Activated naive CD4-positive, alpha-beta T cell treated with anti-CD3 and anti-CD28 coated beads, Interleukin-2, amount 10 ng/mL, durations not matched to agents 7 days and 5 days (primary cell): ENCODE results near the gene LSM14B.

Experiments used
- CTCF ChIA-PET: fragments of 350-600 bp; sonication (Branson Sonifier 250); formaldehyde crosslinking; loops from one replicate; lab custom pipeline; 2021; ENCODE audit warnings: antibody characterized with exemption; lab: Charles Lee
- DNase-seq: peaks from one replicate; pipeline ENCODE4 v3.0.0-alpha.2; 2020
- H3K27ac Mint-ChIP-seq: one replicate; pipeline ENCODE4 v1.8.0; 2021; ENCODE audit warnings: mild to moderate bottlenecking, moderate library complexity, mixed read lengths
- H3K27me3 Mint-ChIP-seq: one replicate; pipeline ENCODE4 v1.8.0; 2021; ENCODE audit warnings: mild to moderate bottlenecking, mixed read lengths
- H3K36me3 Mint-ChIP-seq: one replicate; pipeline ENCODE4 v1.8.0; 2021; ENCODE audit warnings: mixed read lengths
- H3K4me1 Mint-ChIP-seq: one replicate; pipeline ENCODE4 v1.8.0; 2021; ENCODE audit warnings: mixed read lengths
- H3K4me3 Mint-ChIP-seq: one replicate; pipeline ENCODE4 v1.8.0; 2021; ENCODE audit warnings: mild to moderate bottlenecking, moderate library complexity, mixed read lengths
- H3K9me3 Mint-ChIP-seq: one replicate; pipeline ENCODE4 v1.8.0; 2021; ENCODE audit warnings: mixed read lengths

The LSM14B gene

DNA sequence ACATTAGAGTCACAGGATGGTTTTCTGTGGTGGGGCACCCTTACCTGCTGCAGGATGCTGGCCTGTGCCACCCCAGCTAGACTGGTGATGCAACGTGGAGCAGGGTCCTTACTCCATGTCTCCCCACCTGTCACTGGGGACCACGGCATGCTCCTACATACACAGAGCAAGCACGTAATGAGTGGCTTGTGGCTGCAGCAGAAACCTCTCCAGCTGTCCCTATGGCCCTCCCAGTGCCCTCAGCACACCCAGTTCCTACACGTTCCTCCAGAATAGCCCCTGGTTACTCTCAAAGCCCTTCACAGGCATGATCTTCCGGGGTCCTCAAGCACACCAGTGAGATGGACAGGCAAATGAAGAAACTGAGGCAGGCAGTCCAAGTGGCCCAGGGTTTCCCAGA, 3.2 kb upstream of the LSM14B start:
- H3K27ac Mint-ChIP-seq, result peak overlapping the region; percentile 43
- no peak overlapping the region for H3K4me3 Mint-ChIP-seq
- peaks cover 54% of the 10 kb centered on the region for H3K4me1 Mint-ChIP-seq
- CTCF ChIA-PET, result interaction anchor here (1.3 kb wide), 1 partner anchor 52 kb away, joined by 3 read pairs; no protein-coding TSS in a partner anchor
- H3K36me3 Mint-ChIP-seq, result peaks cover 10% of the 10 kb centered on the region
- peaks cover 5% of the 10 kb centered on the region for H3K9me3 Mint-ChIP-seq
- DNase-seq, result no peak
- peaks cover 13% of the 10 kb centered on the region for H3K27me3 Mint-ChIP-seq

DNA sequence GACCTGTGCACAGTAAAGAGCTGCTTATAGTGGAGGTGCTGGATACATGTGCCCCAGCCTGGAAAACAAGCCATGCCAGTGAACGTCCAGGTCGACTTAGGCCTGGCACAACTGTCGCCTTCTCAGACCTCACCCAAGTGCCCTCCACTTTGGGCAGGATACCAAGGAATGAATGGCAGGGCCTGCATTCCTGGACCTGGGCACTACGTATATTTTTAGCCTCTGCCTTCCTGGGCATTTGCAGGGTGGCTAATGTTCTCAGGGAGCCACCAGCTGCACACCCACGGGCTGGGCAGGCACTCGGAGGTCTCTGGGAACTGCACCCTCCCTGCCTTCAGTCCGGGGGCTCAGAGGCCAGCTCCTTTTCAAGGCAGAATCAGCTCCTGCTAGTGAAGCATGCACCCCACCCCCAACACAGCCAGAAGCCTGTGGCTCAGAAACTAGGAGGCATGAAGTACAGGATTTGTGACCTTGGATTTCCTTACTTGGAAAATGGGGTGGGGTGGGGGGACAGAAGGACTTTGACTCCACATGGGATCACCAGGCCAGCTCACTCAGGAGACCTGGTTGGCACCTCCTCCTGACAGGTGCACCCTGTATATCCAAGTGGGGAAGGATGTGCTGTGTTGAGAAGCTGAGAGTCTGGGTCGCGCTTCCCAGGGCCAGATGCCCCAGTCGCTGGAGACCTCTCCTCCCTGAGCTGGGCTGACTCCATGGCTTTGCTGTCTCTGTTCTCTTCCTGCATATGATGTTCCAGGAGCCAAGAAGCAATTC, 2.5 kb upstream of the LSM14B start:
- Mint-ChIP-seq H3K4me3 (peak overlapping the region; percentile 5), H3K4me1 (peaks cover 60% of the 10 kb centered on the region), H3K9me3 (peaks cover 5% of the 10 kb centered on the region), H3K36me3 (peaks cover 16% of the 10 kb centered on the region), H3K27ac (peak overlapping the region; percentile 43), H3K27me3 (peaks cover 8% of the 10 kb centered on the region)
- DNase-seq, result no peak
- CTCF ChIA-PET, result interaction anchor here (1.3 kb wide), 1 partner anchor 53 kb away, joined by 3 read pairs; no protein-coding TSS in a partner anchor

DNA sequence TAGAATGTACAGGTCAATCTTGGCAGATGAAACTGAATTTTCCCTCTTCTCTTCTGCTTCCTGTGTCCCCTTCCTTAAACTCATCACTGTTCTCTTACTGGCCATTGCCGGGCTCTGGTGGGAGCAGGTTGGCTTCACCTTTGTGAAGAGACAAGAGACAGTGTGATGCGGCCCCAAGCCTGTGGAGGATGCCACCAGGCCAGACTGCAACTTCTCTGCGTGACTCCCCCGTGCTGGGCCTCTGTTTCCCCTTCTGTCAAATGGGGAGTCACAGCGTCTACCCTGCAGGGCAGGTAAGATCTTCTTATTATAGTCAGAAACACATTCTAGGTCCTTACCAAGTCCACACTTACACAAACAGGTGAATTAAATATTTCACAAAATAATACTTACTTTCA, 1.9 kb upstream of the LSM14B start:
- H3K36me3 Mint-ChIP-seq, result peaks cover 16% of the 10 kb centered on the region
- CTCF ChIA-PET, result no interaction called here
- no peak for DNase-seq
- peak overlapping the region; percentile 8 for H3K27ac Mint-ChIP-seq
- peaks cover 66% of the 10 kb centered on the region for H3K4me1 Mint-ChIP-seq
- H3K27me3 Mint-ChIP-seq, result peaks cover 4% of the 10 kb centered on the region
- H3K4me3 Mint-ChIP-seq, result peak overlapping the region; percentile 5
- peaks cover 3% of the 10 kb centered on the region for H3K9me3 Mint-ChIP-seq

DNA sequence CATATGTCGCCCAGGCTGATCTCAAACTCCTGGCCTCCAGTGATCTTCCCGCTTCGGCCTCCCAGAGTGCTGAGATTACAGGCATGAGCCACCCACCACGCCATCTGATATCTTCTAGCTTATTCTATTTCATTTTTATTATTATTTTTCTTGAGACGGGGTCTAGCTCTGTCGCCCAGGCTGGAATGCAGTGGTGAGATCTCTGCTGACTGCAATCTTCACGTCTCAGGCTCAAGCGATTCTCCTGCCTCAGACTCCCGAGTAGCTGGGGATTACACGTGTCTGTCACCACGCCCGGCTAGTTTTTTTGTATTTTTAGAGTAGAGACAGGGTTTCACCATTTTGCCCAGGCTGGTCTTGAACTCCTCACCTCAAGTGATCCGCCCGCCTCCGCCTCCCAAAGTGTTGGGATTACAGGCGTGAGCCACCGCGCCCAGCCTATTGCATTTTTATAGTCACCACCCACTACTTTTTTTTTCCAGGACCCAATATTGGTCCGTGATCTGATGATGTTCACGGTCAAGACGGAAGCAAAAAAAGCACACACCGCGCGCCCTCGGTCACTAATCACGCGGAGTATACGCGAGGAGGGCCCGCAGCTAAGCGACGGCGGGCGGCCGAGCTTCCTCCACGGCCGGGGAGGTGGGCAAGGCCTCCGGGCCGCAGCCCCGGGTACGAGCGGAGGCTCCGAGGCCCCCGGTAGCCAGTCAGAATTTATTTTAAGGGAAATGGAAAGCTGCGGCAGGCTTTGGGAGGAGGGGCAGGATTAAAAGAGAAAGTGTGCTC, 1.1 kb upstream of the LSM14B start:
- no peak for DNase-seq
- Mint-ChIP-seq H3K27ac (peak overlapping the region; percentile 94), H3K27me3 (peaks cover 4% of the 10 kb centered on the region), H3K36me3 (peaks cover 17% of the 10 kb centered on the region), H3K9me3 (no peaks in the 10 kb centered on the region), H3K4me1 (peaks cover 65% of the 10 kb centered on the region), H3K4me3 (peak overlapping the region; percentile 86)
- CTCF ChIA-PET, result interaction anchor here (0.7 to 1.4 kb wide), 2 partner anchors 54 to 110 kb away, joined by 3 to 4 read pairs; no protein-coding TSS in a partner anchor

DNA sequence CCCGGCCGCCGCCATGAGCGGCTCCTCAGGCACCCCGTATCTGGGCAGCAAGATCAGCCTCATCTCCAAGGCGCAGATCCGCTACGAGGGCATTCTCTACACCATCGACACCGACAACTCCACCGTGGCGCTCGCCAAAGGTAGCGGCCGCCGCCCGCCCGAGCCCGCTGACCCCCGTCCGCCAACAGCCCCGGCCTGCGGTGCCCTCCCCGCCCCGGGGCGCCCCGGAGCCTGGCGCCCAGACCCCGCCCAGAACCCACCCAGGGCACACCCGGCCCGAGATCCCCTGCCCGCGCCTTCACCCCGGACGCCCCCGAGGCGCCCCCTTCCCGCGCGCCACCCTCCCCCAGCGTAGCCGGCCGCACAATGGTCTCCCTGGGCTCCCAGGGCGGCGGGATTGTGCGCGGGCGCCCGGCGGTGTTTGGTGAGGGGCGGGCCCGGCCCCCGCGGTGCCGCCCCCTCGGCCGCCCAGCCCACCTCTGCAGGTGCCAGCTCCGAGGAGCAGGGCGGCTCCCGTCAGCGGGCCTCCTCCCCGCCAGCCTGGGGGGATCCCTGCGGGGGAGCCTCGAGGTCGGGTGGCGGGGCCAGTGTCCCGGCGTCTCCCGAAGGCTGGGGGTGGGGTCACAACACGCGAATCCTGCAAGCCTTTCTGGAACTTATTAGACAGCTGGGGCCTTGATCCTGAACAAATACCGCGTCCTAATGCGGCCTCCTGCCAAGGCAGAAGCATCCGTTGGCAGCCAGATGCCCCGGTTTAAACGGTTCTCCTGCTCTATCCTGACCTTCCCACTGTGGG, 577 bp downstream of the LSM14B start:
- Mint-ChIP-seq H3K27ac (peak overlapping the region; percentile 80), H3K4me3 (peak overlapping the region; percentile 81), H3K9me3 (no peaks in the 10 kb centered on the region), H3K36me3 (peaks cover 25% of the 10 kb centered on the region), H3K4me1 (peaks cover 51% of the 10 kb centered on the region), H3K27me3 (peaks cover under 1% of the 10 kb centered on the region)
- CTCF ChIA-PET, result interaction anchor here (0.8 kb wide), 1 partner anchor 97 kb away, joined by 3 read pairs; no protein-coding TSS in a partner anchor
- DNase-seq, result peak; percentile 61

DNA sequence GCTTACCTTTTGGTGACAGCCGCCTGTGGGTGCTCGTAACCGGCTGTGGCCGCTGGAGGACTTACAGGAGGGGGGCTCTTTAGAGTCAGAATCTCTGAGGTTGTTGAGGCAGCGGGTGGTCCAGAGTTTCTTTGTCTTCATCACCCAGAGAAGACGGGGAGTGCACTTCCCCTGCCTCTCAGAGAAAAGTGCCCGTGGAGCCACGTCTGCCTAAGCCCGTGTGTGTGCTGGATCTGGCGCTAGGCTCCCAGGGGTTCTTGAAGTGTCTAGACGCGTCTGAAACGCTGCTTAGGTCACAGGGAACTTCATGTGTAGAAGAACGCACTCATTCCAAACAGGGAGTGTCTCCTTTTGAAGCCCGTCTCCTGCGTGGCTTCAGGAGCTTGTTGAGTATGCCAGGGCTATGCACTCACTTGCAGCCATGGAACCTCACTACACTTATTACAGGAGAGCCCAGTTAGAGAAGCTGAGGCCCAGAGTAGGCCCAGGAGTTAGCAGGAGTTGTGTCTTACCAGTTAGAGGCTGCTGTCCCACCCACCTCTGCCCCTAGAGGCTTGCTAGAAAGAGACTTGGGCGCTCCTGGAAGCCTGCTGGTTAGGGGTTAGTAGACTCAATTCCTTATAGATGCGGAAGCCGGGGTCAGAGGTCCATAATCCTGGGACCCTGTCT, 1.3 kb downstream of the LSM14B start:
- Mint-ChIP-seq H3K4me3 (peak overlapping the region; percentile 81), H3K27ac (peak overlapping the region; percentile 80), H3K9me3 (no peaks in the 10 kb centered on the region), H3K27me3 (no peaks in the 10 kb centered on the region), H3K4me1 (peaks cover 44% of the 10 kb centered on the region), H3K36me3 (peaks cover 33% of the 10 kb centered on the region)
- no peak for DNase-seq
- CTCF ChIA-PET, result interaction anchor here (0.8 to 1.8 kb wide), 2 partner anchors 98 to 112 kb away, joined by 3 to 6 read pairs; no protein-coding TSS in a partner anchor

DNA sequence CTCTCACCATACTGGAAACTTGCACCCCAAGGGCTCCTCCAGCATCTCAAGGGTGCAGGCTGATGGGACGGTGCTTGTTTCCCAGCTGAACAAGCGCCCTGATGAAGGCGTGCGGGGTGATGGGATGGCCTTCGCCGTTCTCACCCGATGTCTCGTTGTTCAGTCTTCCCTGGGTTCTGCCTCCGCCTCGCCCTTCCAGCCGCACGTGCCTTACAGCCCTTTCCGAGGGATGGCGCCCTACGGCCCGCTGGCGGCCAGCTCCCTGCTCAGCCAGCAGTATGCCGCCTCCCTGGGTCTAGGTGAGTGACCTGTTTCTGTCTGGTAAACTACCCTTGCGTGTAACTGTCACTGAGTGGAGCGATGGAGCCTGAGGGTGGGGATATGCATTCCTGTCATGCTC, 3.9 kb downstream of the LSM14B start:
- H3K27me3 Mint-ChIP-seq, result no peaks in the 10 kb centered on the region
- peaks cover 51% of the 10 kb centered on the region for H3K36me3 Mint-ChIP-seq
- H3K4me3 Mint-ChIP-seq, result no peak overlapping the region
- H3K4me1 Mint-ChIP-seq, result peaks cover 37% of the 10 kb centered on the region
- no peak for DNase-seq
- H3K27ac Mint-ChIP-seq, result no peak overlapping the region
- CTCF ChIA-PET, result interaction anchor here (2.5 kb wide), 1 partner anchor 9 kb away, joined by 12 read pairs; no protein-coding TSS in a partner anchor
- no peaks in the 10 kb centered on the region for H3K9me3 Mint-ChIP-seq

DNA sequence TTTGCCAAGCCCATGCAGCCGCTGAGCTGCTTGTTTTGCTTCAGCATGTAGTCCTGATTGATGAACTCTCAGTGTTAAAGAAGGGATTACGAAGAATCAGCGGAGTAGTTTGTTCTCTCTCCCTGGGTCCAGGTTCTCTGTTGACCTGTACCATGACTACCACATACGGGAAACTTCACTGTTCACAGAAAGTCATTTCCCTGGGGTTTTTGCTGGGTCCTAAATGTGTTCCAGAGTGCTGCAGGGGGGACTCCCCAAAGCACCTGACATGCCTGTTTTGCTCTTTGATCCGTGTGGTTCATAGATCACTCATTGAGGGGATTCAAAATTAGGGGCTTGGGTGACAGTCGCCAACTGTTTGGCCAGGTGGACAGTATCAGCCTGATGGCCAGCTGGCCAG, 5.5 kb downstream of the LSM14B start:
- H3K4me1 Mint-ChIP-seq, result peaks cover 46% of the 10 kb centered on the region
- no peaks in the 10 kb centered on the region for H3K27me3 Mint-ChIP-seq
- no peaks in the 10 kb centered on the region for H3K9me3 Mint-ChIP-seq
- H3K4me3 Mint-ChIP-seq, result no peak overlapping the region
- DNase-seq, result no peak
- CTCF ChIA-PET, result interaction anchor here (1.6 to 2.5 kb wide), 2 partner anchors 8 to 116 kb away, joined by 4 to 12 read pairs; no protein-coding TSS in a partner anchor
- H3K36me3 Mint-ChIP-seq, result peaks cover 63% of the 10 kb centered on the region
- no peak overlapping the region for H3K27ac Mint-ChIP-seq

DNA sequence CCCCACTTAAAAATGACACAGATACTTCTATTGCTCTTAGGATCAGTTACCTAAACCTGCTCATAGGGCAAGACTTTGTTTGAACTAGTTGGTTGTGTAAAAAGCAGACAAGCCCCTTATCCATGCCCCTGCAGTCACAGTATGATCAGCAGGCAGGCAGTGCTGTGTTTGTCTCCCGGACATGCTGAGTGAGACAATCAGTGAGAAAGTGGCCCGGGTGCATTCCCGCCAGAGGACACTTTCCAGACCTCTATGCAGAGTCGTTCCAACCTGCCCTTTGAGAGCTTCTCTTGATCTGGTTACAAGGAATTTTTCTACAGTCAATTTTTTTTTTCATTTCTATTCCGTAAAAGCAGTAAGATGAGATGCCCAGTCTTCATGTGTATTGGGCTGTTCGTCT, 6.2 kb downstream of the LSM14B start:
- Mint-ChIP-seq H3K9me3 (no peaks in the 10 kb centered on the region), H3K4me3 (no peak overlapping the region), H3K27ac (no peak overlapping the region), H3K27me3 (no peaks in the 10 kb centered on the region), H3K4me1 (peaks cover 48% of the 10 kb centered on the region), H3K36me3 (peaks cover 66% of the 10 kb centered on the region)
- CTCF ChIA-PET, result interaction anchor here (2.5 kb wide), 1 partner anchor 7 kb away, joined by 12 read pairs; no protein-coding TSS in a partner anchor
- no peak for DNase-seq

DNA sequence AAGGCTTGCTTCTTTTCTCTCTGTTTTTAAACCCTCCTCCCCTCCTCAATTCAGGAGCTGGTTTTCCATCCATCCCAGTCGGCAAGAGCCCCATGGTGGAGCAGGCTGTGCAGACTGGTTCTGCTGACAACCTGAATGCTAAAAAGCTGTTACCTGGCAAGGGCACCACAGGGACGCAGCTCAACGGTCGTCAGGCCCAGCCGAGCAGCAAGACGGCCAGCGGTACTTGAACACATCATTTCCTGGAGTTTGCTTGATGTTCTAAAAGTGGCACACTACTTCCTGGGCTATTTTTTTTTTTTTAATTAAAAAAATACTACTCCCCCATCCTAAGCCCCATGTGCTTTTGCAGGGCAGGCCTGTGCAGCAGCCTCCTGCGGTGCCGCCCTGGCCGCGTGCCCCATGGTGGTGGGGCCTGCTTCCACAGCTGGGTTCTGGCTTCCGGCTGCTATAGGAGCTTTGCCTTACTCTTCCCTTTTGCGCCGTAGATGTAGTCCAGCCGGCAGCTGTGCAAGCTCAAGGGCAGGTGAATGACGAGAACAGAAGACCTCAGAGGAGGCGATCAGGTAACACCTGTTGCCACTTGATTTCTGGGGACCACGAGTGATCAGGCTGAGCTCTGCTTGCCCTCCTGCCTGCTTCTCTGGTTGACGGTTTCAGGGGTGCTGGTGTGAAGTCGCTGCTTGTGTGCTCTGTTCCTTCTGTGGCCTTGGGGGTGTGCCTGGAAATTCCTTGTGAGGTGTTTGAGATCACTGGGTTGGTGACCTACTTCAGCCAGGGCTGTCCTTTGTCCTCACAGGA, 7.7 kb downstream of the LSM14B start:
- Mint-ChIP-seq H3K4me3 (no peak overlapping the region), H3K4me1 (peaks cover 38% of the 10 kb centered on the region), H3K27ac (peak overlapping the region; percentile 58), H3K27me3 (no peaks in the 10 kb centered on the region), H3K9me3 (no peaks in the 10 kb centered on the region), H3K36me3 (peaks cover 68% of the 10 kb centered on the region)
- CTCF ChIA-PET, result interaction anchor here (0.6 kb wide), 1 partner anchor 116 kb away, joined by 3 read pairs; no protein-coding TSS in a partner anchor
- DNase-seq, result no peak

DNA sequence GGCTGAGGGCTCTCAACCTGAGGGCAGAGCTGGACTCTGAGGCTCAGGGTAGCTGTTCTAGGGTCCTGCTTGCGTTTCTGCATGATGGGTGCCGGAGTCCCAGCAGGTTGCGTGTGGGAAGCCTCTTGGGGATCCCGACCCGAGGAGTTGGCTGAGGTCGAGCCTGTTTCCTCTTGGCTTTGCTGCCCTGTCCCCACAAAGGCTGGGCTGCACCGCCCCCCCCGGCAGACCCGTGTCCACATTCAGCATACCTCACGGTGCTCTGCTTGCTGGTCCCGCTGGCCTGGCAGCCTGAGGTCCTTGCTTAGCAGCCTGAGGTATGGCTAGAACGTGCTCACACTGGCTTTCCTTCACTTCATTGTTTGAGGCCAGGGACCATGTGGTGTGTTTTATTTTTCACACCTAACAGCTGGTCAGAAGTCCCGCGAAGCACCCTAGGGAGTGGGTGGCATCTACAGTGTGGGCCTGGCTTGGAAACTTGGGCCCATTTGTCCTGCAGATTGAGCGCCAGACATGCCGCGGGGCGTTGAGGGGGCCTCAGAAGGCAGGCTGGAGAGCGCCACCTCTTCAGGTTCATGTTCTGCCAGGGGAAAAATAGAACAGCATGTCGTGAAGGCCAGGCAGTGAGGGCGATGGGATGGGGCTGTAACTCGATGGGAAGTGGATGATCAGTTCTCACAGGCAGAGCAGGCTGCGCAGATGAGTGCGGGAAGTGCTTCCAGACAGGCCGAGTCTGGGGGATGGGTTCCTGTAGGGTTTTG, 9.5 kb downstream of the LSM14B start:
- H3K27me3 Mint-ChIP-seq, result no peaks in the 10 kb centered on the region
- no peaks in the 10 kb centered on the region for H3K9me3 Mint-ChIP-seq
- H3K4me1 Mint-ChIP-seq, result peaks cover 33% of the 10 kb centered on the region
- DNase-seq, result no peak
- CTCF ChIA-PET, result no interaction called here
- no peak overlapping the region for H3K4me3 Mint-ChIP-seq
- H3K36me3 Mint-ChIP-seq, result peaks cover 73% of the 10 kb centered on the region
- H3K27ac Mint-ChIP-seq, result peak overlapping the region; percentile 81

DNA sequence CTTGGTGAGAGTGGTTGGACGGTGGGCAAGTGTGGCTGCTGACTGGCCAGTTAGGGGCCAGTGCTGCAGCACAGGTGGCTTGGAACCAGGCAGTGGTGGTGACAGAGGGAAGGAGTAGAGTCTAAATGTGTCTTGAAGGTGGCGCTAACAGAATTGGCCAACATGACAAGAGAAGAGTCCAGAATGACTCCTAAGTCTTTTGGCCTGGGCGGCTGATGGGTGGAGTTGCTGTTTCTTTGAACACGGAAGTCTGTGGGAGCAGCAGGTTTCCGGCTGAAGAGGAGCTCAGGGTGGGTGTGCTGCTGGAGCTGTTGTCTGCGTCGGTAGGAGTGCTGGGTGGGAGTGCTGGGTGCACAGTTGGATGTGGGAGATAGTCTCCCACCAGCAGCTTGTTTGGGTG, 10.1 kb downstream of the LSM14B start:
- no peak for DNase-seq
- no peak overlapping the region for H3K4me3 Mint-ChIP-seq
- peaks cover 74% of the 10 kb centered on the region for H3K36me3 Mint-ChIP-seq
- CTCF ChIA-PET, result interaction anchor here (1.5 kb wide), 1 partner anchor 9 kb away, joined by 5 read pairs; no protein-coding TSS in a partner anchor
- peak overlapping the region; percentile 81 for H3K27ac Mint-ChIP-seq
- H3K4me1 Mint-ChIP-seq, result peaks cover 37% of the 10 kb centered on the region
- H3K27me3 Mint-ChIP-seq, result no peaks in the 10 kb centered on the region
- no peaks in the 10 kb centered on the region for H3K9me3 Mint-ChIP-seq
